Measurements from ENCODE around the gene PRMT3. TPM values are rescaled to one million over a fixed set of nuclear protein-coding genes. Genes with fewer than 3 reads are reported as not detected.

Gene PRMT3
- total RNA-seq = 10.2 TPM
- long read RNA-seq, transcript PRMT3-202 (16 exons, 2,653 nt) = major isoform, 10 of 15 reads
- long read RNA-seq, partial matches to known transcripts = 1 of 15 reads
- long read RNA-seq, other reads (novel, unspliced or antisense) = 4 of 15 reads

- Histone ChIP-seq H3K36me3 (peaks cover 22% of the 10 kb centered on the region), H3K27ac (peak within 1 kb of the TSS; percentile 85), H3K4me3 (peak within 1 kb of the TSS; percentile 95), H3K9me3 (no peaks in the 10 kb centered on the region), H3K4me1 (peaks cover 11% of the 10 kb centered on the region), H3K27me3 (no peaks in the 10 kb centered on the region)
- TF ChIP-seq CTCF (IDR thresholded peaks at IDR 0.05) = no peak
- intact Hi-C loops (cut with DNase I) = no loop called here
- peak; percentile 99 for DNase-seq
- ATAC-seq = peak; percentile 98
Observed at GRCh38 chr11:20387261-20388095, at the start of gene PRMT3. Gene PRMT3, plus strand, starts transcription at chr11:20387716. Its CDS starts 31 bp downstream, at chr11:20387747.

- no peak overlapping the region for H3K27ac ChIP-seq
- H3K27me3 ChIP-seq = peaks cover 34% of the 10 kb centered on the region
- no peaks in the 10 kb centered on the region for H3K9me3 ChIP-seq
- no peak for TF ChIP-seq CTCF (IDR thresholded peaks at IDR 0.05)
- ATAC-seq (no peak), DNase-seq (no peak)
- no peak overlapping the region for H3K4me3 ChIP-seq
- intact Hi-C loops (cut with DNase I) = no loop called here
- H3K4me1 ChIP-seq = no peaks in the 10 kb centered on the region
- H3K36me3 ChIP-seq = no peaks in the 10 kb centered on the region
Observed at GRCh38 chr11:20342347-20343141, 45.0 kb upstream of the PRMT3 start.

- H3K4me3 ChIP-seq = no peak overlapping the region
- DNase-seq (no peak), ATAC-seq (no peak)
- no peaks in the 10 kb centered on the region for H3K4me1 ChIP-seq
- TF ChIP-seq CTCF (IDR thresholded peaks at IDR 0.05) = no peak
- H3K27me3 ChIP-seq = no peaks in the 10 kb centered on the region
- H3K27ac ChIP-seq = no peak overlapping the region
- intact Hi-C loops (cut with DNase I) = loop anchor here (10.0 kb wide), 1 partner anchor 226 kb away; no protein-coding TSS in a partner anchor
- no peaks in the 10 kb centered on the region for H3K9me3 ChIP-seq
- no peaks in the 10 kb centered on the region for H3K36me3 ChIP-seq
Observed at GRCh38 chr11:20351136-20351535, 36.4 kb upstream of the PRMT3 start.

GRCh38 chr11:20351751-20352262 is 35.7 kb upstream of the PRMT3 start:
- no peak overlapping the region for H3K4me3 ChIP-seq
- no peaks in the 10 kb centered on the region for H3K4me1 ChIP-seq
- DNase-seq (no peak), ATAC-seq (no peak)
- intact Hi-C loops (cut with DNase I) = loop anchor here (10.0 kb wide), 1 partner anchor 227 kb away; no protein-coding TSS in a partner anchor
- H3K27me3 ChIP-seq = no peaks in the 10 kb centered on the region
- no peaks in the 10 kb centered on the region for H3K36me3 ChIP-seq
- H3K27ac ChIP-seq = no peak overlapping the region
- no peak for TF ChIP-seq CTCF (IDR thresholded peaks at IDR 0.05)
- no peaks in the 10 kb centered on the region for H3K9me3 ChIP-seq

GRCh38 chr11:20353829-20354434 is 33.6 kb upstream of the PRMT3 start:
- no peak for DNase-seq
- no peak overlapping the region for H3K4me3 ChIP-seq
- H3K27me3 ChIP-seq = no peaks in the 10 kb centered on the region
- no peaks in the 10 kb centered on the region for H3K36me3 ChIP-seq
- ATAC-seq = peak; percentile 83
- TF ChIP-seq CTCF (IDR thresholded peaks at IDR 0.05) = peak; percentile 88
- H3K9me3 ChIP-seq = no peaks in the 10 kb centered on the region
- intact Hi-C loops (cut with DNase I) = loop anchor here (10.0 kb wide), 1 partner anchor 229 kb away; no protein-coding TSS in a partner anchor
- H3K27ac ChIP-seq = no peak overlapping the region
- no peaks in the 10 kb centered on the region for H3K4me1 ChIP-seq

Measured in upper lobe of right lung (tissue), 1 donor.